Stimulated activated naive B cell treated with anti-CD40 and anti-IgM and Interleukin-4, amounts not matched to agents 10 μg/mL and 1 μg/mL and 100 μg/mL, for 72 hours (primary cell): ENCODE data around the gene MYO3B.

ENCODE experiments used
- ATAC-seq, 2 donors: fragments of 150-1000 bp; cut with Tn5 transposase; replicated peaks; 2 replicates each; pipeline ENCODE4 v1.10.0; 2021; ENCODE audit warnings: moderate library complexity in 1 of 2
- DNase-seq: peaks from one replicate; pipeline ENCODE4 v3.0.0; 2021
- H3K27ac Mint-ChIP-seq: one replicate; pipeline ENCODE4 v1.8.0; 2022; ENCODE audit warnings: mild to moderate bottlenecking, mixed read lengths
- H3K27me3 Mint-ChIP-seq, 2 donors: one replicate each; pipeline ENCODE4 v1.8.0; 2022; ENCODE audit warnings: mixed read lengths in 2 of 2
- H3K36me3 Mint-ChIP-seq, 2 donors: one replicate each; pipeline ENCODE4 v1.8.0; 2022; ENCODE audit warnings: mixed read lengths in 2 of 2, mild to moderate bottlenecking in 1 of 2
- H3K4me1 Mint-ChIP-seq, 2 donors: one replicate each; pipeline ENCODE4 v1.8.0; 2022; ENCODE audit warnings: mixed read lengths in 2 of 2, mild to moderate bottlenecking in 1 of 2
- H3K4me3 Mint-ChIP-seq, 2 donors: one replicate each; pipeline ENCODE4 v1.8.0; 2022; ENCODE audit warnings: mild to moderate bottlenecking in 2 of 2, mixed read lengths in 2 of 2, moderate library complexity in 1 of 2
- H3K9me3 Mint-ChIP-seq, 2 donors: one replicate each; pipeline ENCODE4 v1.8.0; 2022; ENCODE audit warnings: mixed read lengths in 2 of 2, mild to moderate bottlenecking in 1 of 2

The MYO3B gene

GRCh38 chr2:170381678-170382077 is 203.7 kb downstream of the MYO3B start:
- Mint-ChIP-seq H3K27me3 (peaks cover 7 to 13% of the 10 kb centered on the region in 2 donors), H3K36me3 (no peaks in the 10 kb centered on the region), H3K4me1 (no peaks in the 10 kb centered on the region), H3K4me3 (no peak overlapping the region), H3K9me3 (no peaks in the 10 kb centered on the region), H3K27ac (no peak overlapping the region)
- DNase-seq (no peak), ATAC-seq (no peak)

- DNase-seq (no peak), ATAC-seq (no peak)
- no peak overlapping the region for H3K4me3 Mint-ChIP-seq
- H3K9me3 Mint-ChIP-seq, result no peaks in the 10 kb centered on the region
- no peaks in the 10 kb centered on the region for H3K4me1 Mint-ChIP-seq
- peaks cover 12 to 15% of the 10 kb centered on the region in 2 donors for H3K27me3 Mint-ChIP-seq
- H3K36me3 Mint-ChIP-seq, result no peaks in the 10 kb centered on the region
- H3K27ac Mint-ChIP-seq, result no peak overlapping the region
Observed at GRCh38 chr2:170386554-170386953, 208.6 kb downstream of the MYO3B start.

GRCh38 chr2:170391018-170391417 is 213.1 kb downstream of the MYO3B start:
- Mint-ChIP-seq H3K36me3 (no peaks in the 10 kb centered on the region), H3K4me1 (no peaks in the 10 kb centered on the region), H3K4me3 (no peak overlapping the region), H3K27ac (no peak overlapping the region), H3K27me3 (peaks cover 17 to 23% of the 10 kb centered on the region in 2 donors), H3K9me3 (no peaks in the 10 kb centered on the region)
- no peak for DNase-seq
- ATAC-seq, result no peak

GRCh38 chr2:170391697-170392096 is 213.8 kb downstream of the MYO3B start:
- Mint-ChIP-seq H3K27ac (no peak overlapping the region), H3K27me3 (peaks cover 23 to 24% of the 10 kb centered on the region in 2 donors), H3K4me1 (no peaks in the 10 kb centered on the region), H3K4me3 (no peak overlapping the region), H3K36me3 (no peaks in the 10 kb centered on the region), H3K9me3 (no peaks in the 10 kb centered on the region)
- ATAC-seq (no peak), DNase-seq (no peak)

- Mint-ChIP-seq H3K9me3 (no peaks in the 10 kb centered on the region), H3K4me3 (no peak overlapping the region), H3K4me1 (no peaks in the 10 kb centered on the region), H3K36me3 (no peaks in the 10 kb centered on the region), H3K27ac (no peak overlapping the region), H3K27me3 (peaks cover 24 to 31% of the 10 kb centered on the region in 2 donors)
- DNase-seq, result no peak
- ATAC-seq, result no peak
Observed at GRCh38 chr2:170393861-170394498, 216.0 kb downstream of the MYO3B start.

GRCh38 chr2:170394641-170395387 is 216.9 kb downstream of the MYO3B start:
- H3K36me3 Mint-ChIP-seq, result no peaks in the 10 kb centered on the region
- no peaks in the 10 kb centered on the region for H3K9me3 Mint-ChIP-seq
- ATAC-seq (no peak), DNase-seq (no peak)
- H3K27me3 Mint-ChIP-seq, result peaks cover 28 to 35% of the 10 kb centered on the region in 2 donors
- no peak overlapping the region for H3K27ac Mint-ChIP-seq
- no peaks in the 10 kb centered on the region for H3K4me1 Mint-ChIP-seq
- H3K4me3 Mint-ChIP-seq, result no peak overlapping the region

- Mint-ChIP-seq H3K27me3 (peaks cover 27 to 46% of the 10 kb centered on the region in 2 donors), H3K9me3 (no peaks in the 10 kb centered on the region), H3K36me3 (no peaks in the 10 kb centered on the region), H3K27ac (no peak overlapping the region), H3K4me3 (no peak overlapping the region), H3K4me1 (no peaks in the 10 kb centered on the region)
- DNase-seq (no peak), ATAC-seq (no peak)
Observed at GRCh38 chr2:170396799-170397459, 219.0 kb downstream of the MYO3B start.

GRCh38 chr2:170401187-170401586 is 223.2 kb downstream of the MYO3B start:
- ATAC-seq (no peak), DNase-seq (no peak)
- Mint-ChIP-seq H3K27me3 (peaks cover 26 to 44% of the 10 kb centered on the region in 2 donors), H3K4me3 (no peak overlapping the region), H3K9me3 (no peaks in the 10 kb centered on the region), H3K4me1 (peaks cover 6 to 22% of the 10 kb centered on the region in 2 donors), H3K27ac (no peak overlapping the region), H3K36me3 (no peaks in the 10 kb centered on the region)

- Mint-ChIP-seq H3K36me3 (no peaks in the 10 kb centered on the region), H3K4me1 (peaks cover 19 to 42% of the 10 kb centered on the region in 2 donors), H3K27me3 (peaks cover 30 to 46% of the 10 kb centered on the region in 2 donors), H3K4me3 (no peak overlapping the region), H3K27ac (no peak overlapping the region), H3K9me3 (no peaks in the 10 kb centered on the region)
- ATAC-seq (peak; percentile 70 to 78), DNase-seq (no peak)
Observed at GRCh38 chr2:170404846-170405245, 226.9 kb downstream of the MYO3B start.

GRCh38 chr2:170405326-170405725 is 227.4 kb downstream of the MYO3B start:
- no peak for DNase-seq
- Mint-ChIP-seq H3K9me3 (no peaks in the 10 kb centered on the region), H3K36me3 (no peaks in the 10 kb centered on the region), H3K4me3 (no peak overlapping the region), H3K4me1 (peaks cover 19 to 42% of the 10 kb centered on the region in 2 donors), H3K27me3 (peaks cover 26 to 43% of the 10 kb centered on the region in 2 donors), H3K27ac (no peak overlapping the region)
- peak in 1 of 2 donors; percentile 2 for ATAC-seq

- peak overlapping the region; percentile 43 to 70 for H3K4me3 Mint-ChIP-seq
Observed at GRCh38 chr2:170408461-170409163, 230.7 kb downstream of the MYO3B start.

GRCh38 chr2:170409164-170409535 is 231.2 kb downstream of the MYO3B start:
- Mint-ChIP-seq H3K36me3 (no peaks in the 10 kb centered on the region), H3K4me1 (peaks cover 19 to 34% of the 10 kb centered on the region in 2 donors), H3K4me3 (peak overlapping the region; percentile 43 to 70), H3K9me3 (no peaks in the 10 kb centered on the region), H3K27me3 (peaks cover 20 to 37% of the 10 kb centered on the region in 2 donors), H3K27ac (peak overlapping the region; percentile 87)
- peak; percentile 50 to 55 for ATAC-seq
- peak; percentile 17 for DNase-seq

More at GRCh38 chr2:170408461-170409163, 230.7 kb downstream of the MYO3B start:
- Mint-ChIP-seq H3K27ac (peak overlapping the region; percentile 87), H3K4me1 (peaks cover 19 to 39% of the 10 kb centered on the region in 2 donors), H3K27me3 (peaks cover 24 to 37% of the 10 kb centered on the region in 2 donors), H3K9me3 (no peaks in the 10 kb centered on the region), H3K36me3 (no peaks in the 10 kb centered on the region)
- DNase-seq (no peak), ATAC-seq (peak; percentile 76 to 80)

- no peak for DNase-seq
- no peak for ATAC-seq
- H3K36me3 Mint-ChIP-seq, result no peaks in the 10 kb centered on the region
- H3K27me3 Mint-ChIP-seq, result peaks cover 32 to 38% of the 10 kb centered on the region in 2 donors
- no peak overlapping the region for H3K4me3 Mint-ChIP-seq
- peaks cover 13 to 19% of the 10 kb centered on the region in 2 donors for H3K4me1 Mint-ChIP-seq
- peaks cover 4 to 6% of the 10 kb centered on the region in 2 donors for H3K9me3 Mint-ChIP-seq
- H3K27ac Mint-ChIP-seq, result no peak overlapping the region
Observed at GRCh38 chr2:170411660-170412059, 233.7 kb downstream of the MYO3B start.
